Measurements from ENCODE around the gene SMS. TPM values are rescaled to one million over a fixed set of nuclear protein-coding genes. Genes with fewer than 3 reads are reported as not detected.

Gene SMS
- total and polyA plus RNA-seq, 2 of the 13 experiments (the other 11 are each of a cell fraction or from before 2014, with no cell fraction given): 40.5 to 91.9 TPM

GRCh38 chrX:22012931-22013330 is 72.4 kb downstream of the SMS start (continued):
- TF ChIP-seq TERF1 (CRISPR knock-in tag; IDR thresholded peaks at IDR 0.05) (no peak), ZNF354B (CRISPR knock-in tag; IDR thresholded peaks at IDR 0.05) (no peak), ZNF549 (CRISPR knock-in tag; IDR thresholded peaks at IDR 0.05) (no peak), GATAD1 (CRISPR knock-in tag; IDR thresholded peaks at IDR 0.05) (no peak), AHR (CRISPR knock-in tag; IDR thresholded peaks at IDR 0.05) (no peak), ZNF784 (CRISPR knock-in tag; IDR thresholded peaks at IDR 0.05; ENCODE audit: borderline replicate concordance) (no peak)
- TF ChIP-seq, protein P1, sequence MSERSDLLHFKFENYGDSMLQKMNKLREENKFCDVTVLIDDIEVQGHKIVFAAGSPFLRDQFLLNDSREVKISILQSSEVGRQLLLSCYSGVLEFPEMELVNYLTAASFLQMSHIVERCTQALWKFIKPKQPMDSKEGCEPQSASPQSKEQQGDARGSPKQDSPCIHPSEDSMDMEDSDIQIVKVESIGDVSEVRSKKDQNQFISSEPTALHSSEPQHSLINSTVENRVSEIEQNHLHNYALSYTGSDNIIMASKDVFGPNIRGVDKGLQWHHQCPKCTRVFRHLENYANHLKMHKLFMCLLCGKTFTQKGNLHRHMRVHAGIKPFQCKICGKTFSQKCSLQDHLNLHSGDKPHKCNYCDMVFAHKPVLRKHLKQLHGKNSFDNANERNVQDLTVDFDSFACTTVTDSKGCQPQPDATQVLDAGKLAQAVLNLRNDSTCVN (CRISPR knock-in tag; IDR thresholded peaks at IDR 0.05; ENCODE audit: borderline replicate concordance): no peak

GRCh38 chrX:22015139-22015750 is 74.7 kb downstream of the SMS start:
- no TSS peak for BruUV-seq (replicated peaks)

More at GRCh38 chrX:22015139-22015750, 74.7 kb downstream of the SMS start:
- Histone ChIP-seq H3K4me3 (replicated peaks in 1 of 3; ENCODE audit: insufficient read depth in 1 of 3, low read depth in 2 of 3, low read length in 3 of 3) (no peak overlapping the region), H4K20me1 (ENCODE audit: insufficient read depth, low read length) (no peaks in the 10 kb centered on the region), H3K9me3 (ENCODE audit: low read length) (no peaks in the 10 kb centered on the region), H3K36me3 (replicated peaks in 1 of 2; ENCODE audit: control insufficient read depth in 1 of 2, insufficient read depth in 2 of 2, low read length in 2 of 2) (no peaks in the 10 kb centered on the region), H3K4me2 (ENCODE audit: low read depth, low read length) (no peak overlapping the region), H3K9ac (ENCODE audit: insufficient read depth, low read depth, low read length) (no peak overlapping the region), H3K79me2 (ENCODE audit: insufficient read depth, low read length) (no peaks in the 10 kb centered on the region), H3K4me1 (ENCODE audit: insufficient read depth, low read length) (peaks cover 7% of the 10 kb centered on the region; the same call in 1 of the 2 replicates), H3K27me3 (ENCODE audit: control insufficient read depth in 1 of 2, insufficient read depth in 2 of 2, low read length in 2 of 2) (no peaks in the 10 kb centered on the region), H3K27ac (ENCODE audit: extremely low read length, insufficient read depth, low read length) (no peak overlapping the region), H2AFZ (ENCODE audit: low read length) (no peak overlapping the region)
- DNase-seq (ENCODE audit: low spot score): no peak
- no peak for FAIRE-seq
- intact Hi-C loops (cut with micrococcal nuclease; ENCODE audit: unreplicated experiment): no loop called here
- CTCF ChIA-PET (ENCODE audit: low intra/inter-chr PET ratio, low total read pairs): no interaction called here
- in situ Hi-C loops (cut with HindIII; ENCODE audit: extremely low pct_ligation_motif_present, low pct_unique_long_range_greater_than_20kb): no loop called here
- no peak for TF ChIP-seq ZFP90 (CRISPR knock-in tag; IDR thresholded peaks at IDR 0.05; ENCODE audit: borderline replicate concordance)
- no peak for TF ChIP-seq ZNF431 (CRISPR knock-in tag; IDR thresholded peaks at IDR 0.05; ENCODE audit: borderline replicate concordance, low read depth)
- TF ChIP-seq ZNF614 (CRISPR knock-in tag; IDR thresholded peaks at IDR 0.05; ENCODE audit: borderline replicate concordance): no peak
- TF ChIP-seq ZNF652 (CRISPR knock-in tag; IDR thresholded peaks at IDR 0.05; ENCODE audit: borderline replicate concordance, low read depth): 0 out of 2 replicates have a peak, but pooled peaks have one; percentile 53
- no peak for TF ChIP-seq CENPX (CRISPR knock-in tag; IDR thresholded peaks at IDR 0.05)
- TF ChIP-seq ZNF878 (CRISPR knock-in tag; IDR thresholded peaks at IDR 0.05): no peak
- no peak for ATAC-seq
- 64% methylated on average over 9 of the region's 9 CpGs for WGBS (ENCODE audit: low lambda C conversion rate)
- POLR2A ChIA-PET: no interaction called here

Measured in HepG2 (cell line).